HEK293 (cell line): ENCODE measurements around the gene PTGDR2.

Source experiments
- CTCF ChIA-PET: fragments of 350-600 bp; formaldehyde crosslinking; extraction: SDS; loops from one replicate; lab custom pipeline; 2021; ENCODE audit warnings: antibody characterized with exemption; lab: Yijun Ruan, JAX
- POLR2A ChIA-PET: fragments of 300-600 bp; formaldehyde crosslinking; extraction: SDS; loops from one replicate; lab custom pipeline; 2020; ENCODE audit warnings: antibody characterized with exemption, inconsistent platforms; lab: Yijun Ruan, JAX
- H3K27ac ChIP-seq: fragments of 200-500 bp; sonication (Bioruptor generic); 2 replicates; pipeline ENCODE4 v1.5.1; 2014; ENCODE audit warnings: low read depth, low read length, control low read depth, inconsistent platforms; ENCODE audit errors: extremely low read depth
- H3K36me3 ChIP-seq, 2 experiments: fragments of 200-500 bp in 1 of 2; sonication (Bioruptor generic) in 1 of 2; 1 replicate in 1 of 2; 2 replicates in 1 of 2; pipeline ENCODE4 v1.5.1; 2014 to 2017; ENCODE audit warnings: inconsistent platforms in 2 of 2, low read length in 2 of 2; ENCODE audit not compliant: control insufficient read depth in 2 of 2, insufficient read depth in 1 of 2
- H3K4me1 ChIP-seq: fragments of 200-500 bp; sonication (Bioruptor generic); 2 replicates; pipeline ENCODE4 v1.5.1; 2014; ENCODE audit warnings: mild to moderate bottlenecking, low read length, inconsistent platforms; ENCODE audit not compliant: control insufficient read depth, insufficient read depth
- H3K4me3 ChIP-seq: 2 replicates; pipeline ENCODE4 v1.5.1; 2011; ENCODE audit warnings: low read depth, mild to moderate bottlenecking, control low read depth, low read length, moderate library complexity
- H3K9me3 ChIP-seq: fragments of 200-500 bp; sonication (Bioruptor generic); 2 replicates; pipeline ENCODE4 v1.5.1; 2014; ENCODE audit warnings: low read depth, low read length, inconsistent platforms; ENCODE audit not compliant: control insufficient read depth, insufficient read depth
- KLF9 ChIP-seq: fragments of 450-650 bp; formaldehyde crosslinking; IDR thresholded peaks from 2 replicates; pipeline ENCODE4 v1.5.1; 2016; ENCODE audit warnings: missing biosample characterization, missing genetic modification characterization, low read depth
- PRDM10 ChIP-seq: fragments of 450-650 bp; formaldehyde crosslinking; IDR thresholded peaks from 2 replicates; pipeline ENCODE4 v1.5.1; 2016; ENCODE audit warnings: missing biosample characterization, missing genetic modification characterization
- PRDM2 ChIP-seq: fragments of 450-650 bp; formaldehyde crosslinking; IDR thresholded peaks from 2 replicates; pipeline ENCODE4 v1.5.1; 2016; ENCODE audit warnings: missing biosample characterization, missing genetic modification characterization, borderline replicate concordance
- PRDM4 ChIP-seq: fragments of 450-650 bp; formaldehyde crosslinking; IDR thresholded peaks from 2 replicates; pipeline ENCODE4 v1.5.1; 2017; ENCODE audit warnings: missing biosample characterization, missing genetic modification characterization
- REST ChIP-seq: fragments of 450-650 bp; formaldehyde crosslinking; IDR thresholded peaks from 2 replicates; pipeline ENCODE4 v1.5.1; 2016; ENCODE audit warnings: missing biosample characterization, missing genetic modification characterization
- SETDB1 ChIP-seq: IDR thresholded peaks from one replicate; pipeline ENCODE4 v1.6.1; 2017; ENCODE audit warnings: mild to moderate bottlenecking, low read length, moderate library complexity, mixed read lengths; ENCODE audit not compliant: insufficient read length
- ZFP69B ChIP-seq: fragments of 450-650 bp; formaldehyde crosslinking; IDR thresholded peaks from 2 replicates; pipeline ENCODE4 v1.5.1; 2016; ENCODE audit warnings: missing biosample characterization, missing genetic modification characterization
- ZIC2 ChIP-seq: fragments of 450-650 bp; formaldehyde crosslinking; IDR thresholded peaks from 2 replicates; pipeline ENCODE4 v1.5.1; 2016; ENCODE audit warnings: missing biosample characterization, missing genetic modification characterization
- ZNF19 ChIP-seq: fragments of 450-650 bp; formaldehyde crosslinking; IDR thresholded peaks from 2 replicates; pipeline ENCODE4; 2016; ENCODE audit warnings: missing biosample characterization, missing genetic modification characterization, low read depth
- ZNF548 ChIP-seq: fragments of 450-650 bp; formaldehyde crosslinking; IDR thresholded peaks from 2 replicates; pipeline ENCODE4 v1.5.1; 2016; ENCODE audit warnings: missing biosample characterization, missing genetic modification characterization
- ZNF585B ChIP-seq: fragments of 450-650 bp; formaldehyde crosslinking; IDR thresholded peaks from 2 replicates; pipeline ENCODE4 v1.5.1; 2016; ENCODE audit warnings: missing biosample characterization, missing genetic modification characterization
- ZNF677 ChIP-seq: fragments of 450-650 bp; IDR thresholded peaks from 2 replicates; pipeline ENCODE4 v1.5.0; 2018; ENCODE audit warnings: missing biosample characterization, mild to moderate bottlenecking, missing genetic modification characterization, moderate library complexity
- ZNF692 ChIP-seq: fragments of 450-650 bp; formaldehyde crosslinking; IDR thresholded peaks from 2 replicates; pipeline ENCODE4 v1.5.1; 2016; ENCODE audit warnings: missing biosample characterization, missing genetic modification characterization
- ZNF830 ChIP-seq: fragments of 450-650 bp; IDR thresholded peaks from 2 replicates; pipeline ENCODE4 v1.5.0; 2018; ENCODE audit warnings: missing biosample characterization, missing genetic modification characterization, low read depth, mild to moderate bottlenecking, moderate library complexity

Gene PTGDR2

GRCh38 chr11:60825790-60826189, 30.0 kb downstream of the PTGDR2 start:
- no peaks in the 10 kb centered on the region for H3K36me3 ChIP-seq
- no peaks in the 10 kb centered on the region for H3K9me3 ChIP-seq
- POLR2A ChIA-PET: no interaction called here
- CTCF ChIA-PET: interaction anchor here (1.2 kb wide), 1 partner anchor 168 kb away, joined by 3 read pairs; no protein-coding TSS in a partner anchor
- H3K4me3 ChIP-seq: no peak overlapping the region
- H3K27ac ChIP-seq: no peak overlapping the region
- H3K4me1 ChIP-seq: no peaks in the 10 kb centered on the region
- no peak for TF ChIP-seq ZNF585B

- ChIA-PET CTCF (interaction anchor here (0.6 kb wide), 1 partner anchor 74 kb away, joined by 4 read pairs; no protein-coding TSS in a partner anchor), POLR2A (no interaction called here)
- Histone ChIP-seq H3K36me3 (no peaks in the 10 kb centered on the region), H3K4me3 (no peak overlapping the region), H3K9me3 (no peaks in the 10 kb centered on the region), H3K27ac (no peak overlapping the region), H3K4me1 (no peaks in the 10 kb centered on the region)
- peak; percentile 80 for TF ChIP-seq ZNF548 (tag by site-specific recombination)
- no peak for TF ChIP-seq ZNF692 (tag by site-specific recombination)
- no peak for TF ChIP-seq REST (tag by site-specific recombination)
- TF ChIP-seq ZNF19 (tag by site-specific recombination): no peak
- TF ChIP-seq PRDM10 (tag by site-specific recombination): no peak
- no peak for TF ChIP-seq ZFP69B (tag by site-specific recombination)
- TF ChIP-seq PRDM4 (tag by site-specific recombination): no peak
- TF ChIP-seq PRDM2 (tag by site-specific recombination): no peak
- TF ChIP-seq ZNF830 (tag by site-specific recombination): no peak
- no peak for TF ChIP-seq ZIC2 (tag by site-specific recombination)
- no peak for TF ChIP-seq SETDB1
- 0 out of 2 replicates have a peak, but pooled peaks have one; percentile 15 for TF ChIP-seq ZNF677 (tag by site-specific recombination)
- TF ChIP-seq KLF9 (tag by site-specific recombination): no peak
These were observed 30.6 kb downstream of the PTGDR2 start for GRCh38 chr11:60825118-60825517.
